Measurements from ENCODE around the gene GIMAP6. TPM values are rescaled to one million over a fixed set of nuclear protein-coding genes. Genes with fewer than 3 reads are reported as not detected.
"Not testable (repeated sequence)": the region's sequence is repeated elsewhere in the genome, so short reads cannot be mapped to it uniquely, and the experiment has no call there.

Gene GIMAP6
- total RNA-seq, 1 experiment from 2014 or later: not detected

DNA sequence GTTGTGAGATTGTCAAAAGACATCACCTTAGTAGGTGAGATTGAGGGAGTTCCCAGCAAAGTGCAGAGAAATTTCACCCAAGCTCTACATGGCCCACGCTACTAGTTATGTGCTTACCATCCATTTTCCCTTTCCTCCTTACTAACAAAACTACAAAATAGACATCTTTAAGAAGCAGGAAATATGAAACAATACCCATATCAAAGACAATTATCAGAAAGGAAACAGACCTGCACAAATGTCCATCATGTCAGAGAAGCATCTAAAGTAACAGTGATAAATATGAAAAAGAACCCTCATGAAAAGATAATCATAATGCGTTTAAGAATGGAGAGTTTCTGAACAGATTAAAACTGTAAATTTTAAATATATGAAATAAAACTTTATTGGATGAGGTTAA, 36.8 kb downstream of the GIMAP6 start:
- no peak for DNase-seq (ENCODE audit: low spot score)
- in situ Hi-C loops (cut with HindIII; ENCODE audit: low sequenced_read_pairs): no loop called here

DNA sequence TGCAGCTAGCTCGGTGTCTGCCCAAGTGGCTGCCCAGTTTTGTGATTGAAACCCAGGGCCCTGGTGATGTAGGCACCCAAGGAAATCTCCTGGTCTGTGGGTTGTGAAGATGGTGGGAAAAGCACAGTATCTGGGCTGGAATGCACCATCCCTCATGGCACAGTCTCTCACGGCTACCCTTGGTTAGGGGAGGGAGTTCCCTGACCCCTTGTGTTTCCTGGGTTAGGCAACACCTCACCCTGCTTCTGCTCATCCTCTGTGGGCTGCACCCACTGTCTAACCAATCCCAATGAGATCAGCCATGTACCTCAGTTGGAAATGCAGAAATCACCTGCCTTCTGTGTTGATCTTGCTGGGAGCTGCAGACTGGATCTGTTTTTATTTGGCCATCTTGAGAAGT, 37.4 kb downstream of the GIMAP6 start:
- in situ Hi-C loops (cut with HindIII; ENCODE audit: low sequenced_read_pairs): no loop called here
- DNase-seq (ENCODE audit: low spot score): no peak

- in situ Hi-C loops (cut with HindIII; ENCODE audit: low sequenced_read_pairs): no loop called here
- no peak for DNase-seq (ENCODE audit: low spot score)
Measured at GRCh38 chr7:150587551-150587950, 44.6 kb downstream of the GIMAP6 start.

DNA sequence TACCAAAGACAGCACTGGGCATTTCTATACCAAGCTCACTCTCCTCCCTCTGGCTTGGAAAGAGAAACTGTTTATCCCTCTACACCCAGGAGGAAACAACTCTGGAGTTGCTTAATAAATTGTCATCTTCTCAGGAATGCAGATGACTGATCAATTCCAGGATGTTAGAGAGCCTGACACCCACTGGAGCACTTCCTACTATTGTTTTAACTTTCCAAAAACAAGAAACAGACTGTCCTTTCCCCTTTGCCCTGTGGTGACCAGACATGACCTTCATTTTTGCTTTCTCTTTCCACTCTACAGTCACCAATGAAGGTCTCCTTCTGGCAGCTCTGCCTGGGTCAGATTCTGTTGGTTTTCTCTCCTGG, 45.4 kb downstream of the GIMAP6 start:
- DNase-seq (ENCODE audit: low spot score): no peak
- in situ Hi-C loops (cut with HindIII; ENCODE audit: low sequenced_read_pairs): no loop called here

- no peak for DNase-seq (ENCODE audit: low spot score)
- in situ Hi-C loops (cut with HindIII; ENCODE audit: low sequenced_read_pairs): no loop called here
Measured at GRCh38 chr7:150586068-150586784, 46.0 kb downstream of the GIMAP6 start.

DNA sequence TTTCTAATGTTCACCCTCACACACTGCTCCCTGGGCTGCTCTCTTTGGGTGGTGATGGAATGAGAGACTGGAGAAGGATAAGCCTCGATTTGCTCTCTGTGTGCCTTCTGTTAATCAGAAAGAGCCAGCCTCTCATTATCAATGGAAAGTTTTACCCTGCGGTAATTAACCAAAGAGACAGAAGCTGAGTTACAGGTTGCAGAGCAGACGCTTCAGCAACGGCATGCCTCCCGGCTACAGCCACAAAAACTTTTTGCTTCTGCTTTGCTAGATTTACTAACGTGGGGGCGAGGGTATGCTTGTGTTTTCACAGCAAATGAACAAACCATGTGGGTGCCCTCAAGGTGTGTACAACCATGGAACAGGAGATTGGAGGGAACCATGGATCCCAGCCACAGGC, 47.0 kb downstream of the GIMAP6 start:
- DNase-seq (ENCODE audit: low spot score): no peak
- in situ Hi-C loops (cut with HindIII; ENCODE audit: low sequenced_read_pairs): no loop called here

GRCh38 chr7:150580638-150581394, 51.4 kb downstream of the GIMAP6 start:
- no peak for DNase-seq (ENCODE audit: low spot score)

DNA sequence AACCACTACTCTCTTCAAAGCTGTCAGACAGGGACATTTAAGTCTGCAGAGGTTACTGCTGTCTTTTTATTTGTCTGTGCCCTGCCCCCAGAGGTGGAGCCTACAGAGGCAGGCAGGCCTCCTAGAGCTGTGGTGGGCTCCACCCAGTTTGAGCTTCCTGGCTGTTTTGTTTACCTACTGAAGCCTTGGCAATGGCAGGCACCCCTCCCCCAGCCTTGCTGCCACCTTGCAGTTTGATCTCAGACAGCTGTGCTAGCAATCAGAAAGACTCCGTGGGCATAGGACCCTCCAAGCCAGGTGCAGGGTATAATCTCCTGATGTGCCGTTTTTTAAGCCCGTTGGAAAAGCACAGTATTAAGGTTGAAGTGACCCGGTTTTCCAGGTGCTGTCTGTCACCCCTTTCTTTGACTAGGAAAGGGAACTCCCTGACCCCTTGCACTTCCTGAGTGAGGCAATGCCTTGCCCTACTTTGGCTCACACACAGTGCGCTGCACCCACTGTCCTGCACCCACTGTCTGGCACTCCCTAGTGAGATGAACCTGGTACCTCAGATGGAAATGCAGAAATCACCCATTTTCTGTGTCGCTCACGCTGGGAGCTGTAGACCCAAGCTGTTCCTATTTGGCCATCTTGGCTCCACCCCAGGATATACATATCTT, 52.1 kb downstream of the GIMAP6 start:
- in situ Hi-C loops (cut with HindIII; ENCODE audit: low sequenced_read_pairs); DNase-seq (ENCODE audit: low spot score): not testable (repeated sequence)

More at GRCh38 chr7:150580638-150581394, 51.4 kb downstream of the GIMAP6 start:
- in situ Hi-C loops (cut with HindIII; ENCODE audit: low sequenced_read_pairs): no loop called here

Other genes with a start within 250 kb of the GIMAP6 start
- not detected in 2 replicates for gene GIMAP8, start 181.8 kb downstream of the GIMAP6 start, total RNA-seq (2014; rRNA removed; shearing (Covaris generic))
- gene GIMAP7, start 117.5 kb downstream of the GIMAP6 start, total RNA-seq (2014; rRNA removed; shearing (Covaris generic)): not detected in 2 replicates
- gene GIMAP4, start 65.0 kb downstream of the GIMAP6 start, total RNA-seq (2014; rRNA removed; shearing (Covaris generic)): not detected in 2 replicates
- not detected in 2 replicates for gene GIMAP2, start 53.3 kb upstream of the GIMAP6 start, total RNA-seq (2014; rRNA removed; shearing (Covaris generic))
- not detected in 2 replicates for gene GIMAP1, start 84.2 kb upstream of the GIMAP6 start, total RNA-seq (2014; rRNA removed; shearing (Covaris generic))
- not detected in 2 replicates for gene GIMAP5, start 105.0 kb upstream of the GIMAP6 start, total RNA-seq (2014; rRNA removed; shearing (Covaris generic))
- gene TMEM176B, start 168.0 kb upstream of the GIMAP6 start, total RNA-seq (2014; rRNA removed; shearing (Covaris generic)): 1.8 and 7.8 TPM in 2 replicates
- gene TMEM176A, start 168.4 kb upstream of the GIMAP6 start, total RNA-seq (2014; rRNA removed; shearing (Covaris generic)): not detected in 2 replicates
- gene AOC1, start 220.1 kb upstream of the GIMAP6 start, total RNA-seq (2014; rRNA removed; shearing (Covaris generic)): 0.92 TPM in 1 of 2 replicates, not detected in the other